ENCODE results near the gene NCAPD3. TPM values are rescaled to one million over a fixed set of nuclear protein-coding genes. Genes with fewer than 3 reads are reported as not detected.

NCAPD3 gene
- total and polyA plus RNA-seq, 2 donors (not counting 3 experiments of a cell fraction or from before 2014, with no cell fraction given) = 22.6 to 43.8 TPM

- Histone ChIP-seq H3K36me3 (ENCODE audit: control insufficient read depth in 2 of 2, extremely low read depth in 1 of 2, insufficient read depth in 2 of 2, low read length in 2 of 2) (no peaks in the 10 kb centered on the region), H3K9me1 (replicated peaks; ENCODE audit: control insufficient read depth, extremely low read depth, insufficient read depth, low read length) (no peaks in the 10 kb centered on the region), H3K4me2 (ENCODE audit: insufficient read depth, low read length) (no peak overlapping the region), H3K4me3 (replicated peaks in 1 of 3; ENCODE audit: insufficient read depth in 1 of 3, low read depth in 1 of 3, low read length in 3 of 3) (no peak overlapping the region), H3K79me2 (ENCODE audit: control insufficient read depth, insufficient read depth, low read length) (no peaks in the 10 kb centered on the region), H4K20me1 (replicated peaks; ENCODE audit: control insufficient read depth, extremely low read depth, insufficient read depth, low read length) (no peaks in the 10 kb centered on the region), H2AFZ (ENCODE audit: low read depth, low read length) (no peak overlapping the region), H3K27me3 (ENCODE audit: control insufficient read depth in 2 of 2, insufficient read depth in 2 of 2, low read length in 2 of 2) (peaks cover 0 to 4% of the 10 kb centered on the region in 2 experiments), H3K9ac (replicated peaks; ENCODE audit: extremely low read depth, insufficient read depth, low read length) (no peak overlapping the region), H3K27ac (ENCODE audit: insufficient read depth, low read depth, low read length) (no peak overlapping the region), H3K9me3 (replicated peaks; ENCODE audit: control insufficient read depth, insufficient read depth, low read length) (no peaks in the 10 kb centered on the region), H3K4me1 (ENCODE audit: control insufficient read depth, extremely low read depth, insufficient read depth, low read length) (no peaks in the 10 kb centered on the region)
- CTCF ChIA-PET = no interaction called here
- TF ChIP-seq JUN (IDR thresholded peaks at IDR 0.05; ENCODE audit: borderline replicate concordance, insufficient read depth, insufficient read length, low read depth) = no peak
- no TSS peak for BruUV-seq (replicated peaks)
- POLR2A ChIA-PET = no interaction called here
- dilution Hi-C loops (cut with MboI; ENCODE audit: extremely low pct_ligation_motif_present, low sequenced_read_pairs) = no loop called here
- intact Hi-C loops (cut with micrococcal nuclease) = no loop called here
- no peak for DNase-seq (ENCODE audit: low read depth, low spot score)
- no peak for FAIRE-seq
Observed at GRCh38 chr11:134266841-134267251, 43.1 kb upstream of the NCAPD3 start.

- Histone ChIP-seq H3K4me1 (ENCODE audit: control insufficient read depth, extremely low read depth, insufficient read depth, low read length) (no peaks in the 10 kb centered on the region), H3K9ac (replicated peaks; ENCODE audit: extremely low read depth, insufficient read depth, low read length) (no peak overlapping the region), H3K79me2 (ENCODE audit: control insufficient read depth, insufficient read depth, low read length) (no peaks in the 10 kb centered on the region), H3K9me1 (replicated peaks; ENCODE audit: control insufficient read depth, extremely low read depth, insufficient read depth, low read length) (no peaks in the 10 kb centered on the region), H2AFZ (ENCODE audit: low read depth, low read length) (no peak overlapping the region), H3K27ac (ENCODE audit: insufficient read depth, low read depth, low read length) (no peak overlapping the region), H3K9me3 (replicated peaks; ENCODE audit: control insufficient read depth, insufficient read depth, low read length) (no peaks in the 10 kb centered on the region), H3K4me2 (ENCODE audit: insufficient read depth, low read length) (no peak overlapping the region), H3K27me3 (ENCODE audit: control insufficient read depth in 2 of 2, insufficient read depth in 2 of 2, low read length in 2 of 2) (peaks cover 0 to 1% of the 10 kb centered on the region in 2 experiments), H4K20me1 (replicated peaks; ENCODE audit: control insufficient read depth, extremely low read depth, insufficient read depth, low read length) (no peaks in the 10 kb centered on the region), H3K36me3 (ENCODE audit: control insufficient read depth in 2 of 2, extremely low read depth in 1 of 2, insufficient read depth in 2 of 2, low read length in 2 of 2) (peaks cover 0 to 3% of the 10 kb centered on the region in 2 experiments), H3K4me3 (replicated peaks in 1 of 3; ENCODE audit: insufficient read depth in 1 of 3, low read depth in 1 of 3, low read length in 3 of 3) (no peak overlapping the region)
- intact Hi-C loops (cut with micrococcal nuclease) = no loop called here
- ChIA-PET CTCF (no interaction called here), POLR2A (no interaction called here)
- BruUV-seq (replicated peaks) = no TSS peak
- dilution Hi-C loops (cut with MboI; ENCODE audit: extremely low pct_ligation_motif_present, low sequenced_read_pairs) = no loop called here
- DNase-seq (ENCODE audit: low read depth, low spot score) = no peak
- TF ChIP-seq MAX (IDR thresholded peaks at IDR 0.05; ENCODE audit: insufficient read depth, insufficient read length) (no peak), FOS (IDR thresholded peaks at IDR 0.05; ENCODE audit: borderline replicate concordance, insufficient read depth, low read length) (no peak), POLR2AphosphoS5 (IDR thresholded peaks at IDR 0.05; ENCODE audit: insufficient read depth, low read depth, low read length) (no peak), JUN (IDR thresholded peaks at IDR 0.05; ENCODE audit: borderline replicate concordance, insufficient read depth, insufficient read length, low read depth) (no peak), MYC (IDR thresholded peaks at IDR 0.05; ENCODE audit: low read depth, low read length) (no peak), CTCF (IDR thresholded peaks at IDR 0.05; ENCODE audit: extremely low read depth in 1 of 2, insufficient read depth in 1 of 2, low read depth in 1 of 2, low read length in 2 of 2) (no peak), EZH2 (IDR thresholded peaks at IDR 0.05; ENCODE audit: borderline replicate concordance, low read depth, low read length, severe bottlenecking) (no peak), GATA2 (IDR thresholded peaks at IDR 0.05; ENCODE audit: insufficient read depth, insufficient read length, low read depth, low read length) (no peak), POLR2A (IDR thresholded peaks at IDR 0.05; ENCODE audit: low read depth, low read length) (no peak)
- no peak for FAIRE-seq
Observed at GRCh38 chr11:134266440-134266839, 42.7 kb upstream of the NCAPD3 start.
